Adrenal gland (tissue), 12 donors: ENCODE data around the gene NOP53. TPM values are rescaled to one million over a fixed set of nuclear protein-coding genes. Genes with fewer than 3 reads are reported as not detected.
"Not testable (repeated sequence)": the region's sequence is repeated elsewhere in the genome, so short reads cannot be mapped to it uniquely, and the experiment has no call there.

Experiments
- DNase-seq, 7 donors: peaks; one replicate each; pipeline ENCODE4 v3.0.0-alpha.2; 2019 to 2020
- H3K27ac ChIP-seq, 5 donors: fragments of 200-600 bp; sonication (generic) in 4 of 5; 1 replicate in 3 of 5; 2 replicates in 2 of 5; pipeline versions ENCODE4 v1.5.1 to v1.8.0; 2016 to 2020; ENCODE audit warnings: mild to moderate bottlenecking in 1 of 5
- H3K27me3 ChIP-seq: fragments of 200-600 bp; 2 replicates; pipeline ENCODE4 v1.8.0; 2021
- H3K36me3 ChIP-seq, 2 donors: fragments of 200-600 bp; replicated peaks in 1 of 2; 1 replicate in 1 of 2; 2 replicates in 1 of 2; pipeline versions ENCODE4 v1.5.1 to v1.8.0; 2018 to 2022
- H3K4me1 ChIP-seq, 2 donors: fragments of 200-600 bp; replicated peaks in 1 of 2; 1 replicate in 1 of 2; 2 replicates in 1 of 2; pipeline versions ENCODE4 v1.5.1 to v1.8.0; 2018 to 2021
- H3K4me3 ChIP-seq, 4 donors: fragments of 200-600 bp; sonication (generic) in 3 of 4; one replicate each; pipeline ENCODE4 v1.5.1; 2016 to 2018
- H3K9me3 ChIP-seq, 3 donors: fragments of 200-600 bp; sonication (generic) in 1 of 3; replicated peaks in 1 of 3; 1 replicate in 2 of 3; 2 replicates in 1 of 3; pipeline versions ENCODE4 v1.5.1 to v1.8.0; 2016 to 2021
- CTCF ChIP-seq, 6 experiments: fragments of 450-650 bp in 4 of 6; fragments of 200-600 bp in 2 of 6; sonication (generic) in 1 of 6; IDR thresholded peaks; 1 replicate in 5 of 6; 2 replicates in 1 of 6; pipeline versions ENCODE4 v1.5.1 to v1.8.0; 2016 to 2021; ENCODE audit warnings: antibody characterized with exemption in 6 of 6, mild to moderate bottlenecking in 2 of 6, moderate library complexity in 1 of 6
- POLR2A ChIP-seq, 2 donors: fragments of 450-650 bp; IDR thresholded peaks; one replicate each; pipeline ENCODE4 v1.6.1; 2017; ENCODE audit warnings: antibody characterized with exemption in 2 of 2, mild to moderate bottlenecking in 2 of 2, moderate library complexity in 1 of 2
- WGBS, 4 donors: extraction: QIAGEN DNeasy Blood & Tissue Kit in 2 of 4; methylation state at CpG; one replicate each; pipeline versions ENCODE4 v1.1.5 to v1.1.7; 2013 to 2017; 5-methylcytosine and 5-hydroxymethylcytosine counted together
- intact Hi-C, 2 donors: fragments of 100-400 bp; cut with DNase I; formaldehyde crosslinking; loops; one replicate each; pipeline versions ENCODE4 v1.14.1 to v1.15.0; 2022 to 2023
- polyA plus RNA-seq, 3 donors: library from polyadenylated mRNA; stranded (reverse); fragments of 200-250 nt in 2 of 3; fragments of 350-450 nt in 1 of 3; fragmentation: Illumina TruSeq in 1 of 3; extraction: RNeasy Lipid Tissue Mini Kit (QIAGEN cat#74804) in 1 of 3; gene quantifications; one replicate each; pipeline ENCODE4 v1.2.3, GENCODE V29; 2013 to 2014
- total RNA-seq, 9 donors: library from RNA; depleted of rRNA in 4 of 9; stranded (reverse); fragments of >200 nt in 4 of 9; fragments of 120-200 nt in 1 of 9; fragmentation: NEBNext Ultra II Directional in 1 of 9; extraction: Animal tissue kit (Norgen Biotek cat#: 25700) in 1 of 9; gene quantifications; one replicate each; pipeline versions ENCODE4 v1.1.0 to v1.2.4, GENCODE V29; 2013 to 2023
- donor health status: healthy with polysubstance abuse.
- donor health status: Bipolar disorder and iron deficiency.
- donor health status: DM: yes; HTN: yes; CAD: no.
- donor health status: DM: no; HTN: no; CAD: no.
- donor health status: DM: no; HTN: no; CAD: no.
- donor health status: DM: yes; HTN: yes; CAD: no.

Gene NOP53
- total and polyA plus RNA-seq, 12 donors, result 118 to 420 (median 325) TPM

- intact Hi-C loops, result no loop called here
- Histone ChIP-seq H3K4me1 (no peaks in the 10 kb centered on the region), H3K27ac (no peak overlapping the region), H3K4me3 (no peak overlapping the region), H3K9me3 (no peaks in the 10 kb centered on the region), H3K36me3 (no peaks in the 10 kb centered on the region), H3K27me3 (peaks cover 5% of the 10 kb centered on the region)
- TF ChIP-seq CTCF (IDR thresholded peaks at IDR 0.05) (no peak), POLR2A (IDR thresholded peaks at IDR 0.05) (no peak)
- WGBS, 4 donors, result 88 to 96% (median 93%) methylated on average over 4 of the region's 4 CpGs
- no peak for DNase-seq
Measured at GRCh38 chr19:47801270-47801669, 55.9 kb downstream of the NOP53 start.

- intact Hi-C loops, result no loop called here
- H3K4me3 ChIP-seq, result no peak overlapping the region
- no peak overlapping the region for H3K27ac ChIP-seq
- H3K27me3 ChIP-seq, result peaks cover 5% of the 10 kb centered on the region
- 88 to 100% (median 90%) methylated on average over 2 to 18 of the region's 25 CpGs; no CpG with 5 or more reads in 1 of the 4 donors for WGBS, 4 donors
- H3K4me1 ChIP-seq, result no peaks in the 10 kb centered on the region
- no peaks in the 10 kb centered on the region for H3K9me3 ChIP-seq
- TF ChIP-seq POLR2A (IDR thresholded peaks at IDR 0.05) (no peak), CTCF (IDR thresholded peaks at IDR 0.05) (no peak)
- DNase-seq, result no peak
- H3K36me3 ChIP-seq, result no peaks in the 10 kb centered on the region
Measured at GRCh38 chr19:47802521-47803043, 57.2 kb downstream of the NOP53 start.

- H3K9me3 ChIP-seq, DNase-seq, H3K4me3 ChIP-seq, H3K36me3 ChIP-seq, intact Hi-C loops, H3K4me1 ChIP-seq, H3K27me3 ChIP-seq, H3K27ac ChIP-seq: not testable (repeated sequence)
- 71 to 86% (median 82%) methylated on average over 9 to 20 of the region's 21 CpGs for WGBS, 4 donors
Measured at GRCh38 chr19:47803148-47803547, 57.8 kb downstream of the NOP53 start.

- H3K4me1 ChIP-seq, H3K4me3 ChIP-seq, H3K27me3 ChIP-seq, DNase-seq, H3K9me3 ChIP-seq, H3K27ac ChIP-seq, intact Hi-C loops, H3K36me3 ChIP-seq: not testable (repeated sequence)
- WGBS, 4 donors, result 85 to 97% methylated on average over 9 to 10 of the region's 12 CpGs; no CpG with 5 or more reads in 2 of the 4 donors
Measured at GRCh38 chr19:47803671-47804070, 58.3 kb downstream of the NOP53 start.

- H3K4me3 ChIP-seq, H3K9me3 ChIP-seq, H3K27me3 ChIP-seq, H3K27ac ChIP-seq, H3K4me1 ChIP-seq, H3K36me3 ChIP-seq, DNase-seq, intact Hi-C loops: not testable (repeated sequence)
- 79 to 95% (median 80%) methylated on average over 2 to 5 of the region's 5 CpGs; no CpG with 5 or more reads in 1 of the 4 donors for WGBS, 4 donors
Measured at GRCh38 chr19:47804451-47804850, 59.1 kb downstream of the NOP53 start, which contains the start of gene TPRX1. Gene TPRX1 (minus strand): TSS chr19:47804551. CDS start chr19:47804539, 12 bp downstream.

- DNase-seq, result no peak
- Histone ChIP-seq H3K36me3 (no peaks in the 10 kb centered on the region), H3K9me3 (no peaks in the 10 kb centered on the region), H3K4me3 (no peak overlapping the region), H3K4me1 (no peaks in the 10 kb centered on the region), H3K27me3 (no peaks in the 10 kb centered on the region), H3K27ac (no peak overlapping the region)
- WGBS, 4 donors, result 73 to 85% (median 78%) methylated on average over 9 to 10 of the region's 10 CpGs
- TF ChIP-seq POLR2A (IDR thresholded peaks at IDR 0.05) (no peak), CTCF (IDR thresholded peaks at IDR 0.05) (no peak)
- intact Hi-C loops, result no loop called here
Measured at GRCh38 chr19:47805313-47805712, 60.0 kb downstream of the NOP53 start.
